Effector memory CD8-positive, alpha-beta T cell (primary cell): ENCODE results near the gene PEF1.

Source experiments
- ATAC-seq: fragments of 150-1000 bp; cut with Tn5 transposase; replicated peaks from 2 replicates; pipeline ENCODE4 v1.10.0; 2021; ENCODE audit warnings: mild to moderate bottlenecking, moderate library complexity
- DNase-seq, 3 experiments: peaks; one replicate each; pipeline ENCODE4 v3.0.0; 2021
- H3K27ac Mint-ChIP-seq, 2 donors: one replicate each; pipeline ENCODE4 v1.8.0; 2022; ENCODE audit warnings: mild to moderate bottlenecking in 2 of 2, mixed read lengths in 2 of 2, moderate library complexity in 2 of 2
- H3K27me3 Mint-ChIP-seq, 2 donors: one replicate each; pipeline ENCODE4 v1.8.0; 2022; ENCODE audit warnings: mixed read lengths in 2 of 2
- H3K36me3 Mint-ChIP-seq: one replicate; pipeline ENCODE4 v1.8.0; 2022; ENCODE audit warnings: mild to moderate bottlenecking, moderate library complexity, mixed read lengths; ENCODE audit not compliant: insufficient read depth
- H3K4me1 Mint-ChIP-seq, 2 donors: one replicate each; pipeline ENCODE4 v1.8.0; 2022; ENCODE audit warnings: low read depth in 2 of 2, mixed read lengths in 2 of 2
- H3K4me3 Mint-ChIP-seq, 2 donors: one replicate each; pipeline ENCODE4 v1.8.0; 2022; ENCODE audit warnings: mild to moderate bottlenecking in 2 of 2, mixed read lengths in 2 of 2, moderate library complexity in 2 of 2
- H3K9me3 Mint-ChIP-seq, 2 donors: one replicate each; pipeline ENCODE4 v1.8.0; 2022; ENCODE audit warnings: mixed read lengths in 2 of 2

PEF1 gene

GRCh38 chr1:31657020-31657804 is 12.5 kb upstream of the PEF1 start:
- Mint-ChIP-seq H3K36me3 (no peaks in the 10 kb centered on the region), H3K9me3 (no peaks in the 10 kb centered on the region), H3K27ac (no peak overlapping the region), H3K27me3 (peaks cover 11 to 40% of the 10 kb centered on the region in 2 donors), H3K4me1 (no peaks in the 10 kb centered on the region), H3K4me3 (no peak overlapping the region)
- no peak for DNase-seq
- ATAC-seq: no peak

DNA sequence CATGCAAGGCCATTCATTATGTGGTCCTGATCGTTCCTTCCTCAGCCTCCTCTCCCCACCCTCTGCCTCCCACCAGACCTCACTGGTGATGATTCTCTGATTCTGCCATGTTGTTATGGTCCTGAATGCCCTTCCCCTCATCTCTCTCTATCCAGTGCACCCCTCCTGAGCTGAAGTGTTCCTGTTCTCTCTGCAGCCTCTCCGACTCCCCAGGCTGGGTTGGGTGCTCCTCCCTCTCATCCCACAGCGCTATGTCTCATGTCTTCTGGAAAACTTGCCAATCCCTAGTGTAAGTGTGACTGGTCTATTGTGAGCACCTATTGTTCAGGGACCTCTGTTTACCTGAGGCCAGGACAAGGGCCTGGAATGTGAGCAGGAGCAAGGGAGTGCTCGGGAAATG is 11.1 kb upstream of the PEF1 start:
- H3K27me3 Mint-ChIP-seq: peaks cover 11 to 40% of the 10 kb centered on the region in 2 donors
- no peaks in the 10 kb centered on the region for H3K36me3 Mint-ChIP-seq
- ATAC-seq (no peak), DNase-seq (no peak)
- H3K9me3 Mint-ChIP-seq: no peaks in the 10 kb centered on the region
- no peak overlapping the region for H3K27ac Mint-ChIP-seq
- H3K4me3 Mint-ChIP-seq: no peak overlapping the region
- H3K4me1 Mint-ChIP-seq: no peaks in the 10 kb centered on the region

DNA sequence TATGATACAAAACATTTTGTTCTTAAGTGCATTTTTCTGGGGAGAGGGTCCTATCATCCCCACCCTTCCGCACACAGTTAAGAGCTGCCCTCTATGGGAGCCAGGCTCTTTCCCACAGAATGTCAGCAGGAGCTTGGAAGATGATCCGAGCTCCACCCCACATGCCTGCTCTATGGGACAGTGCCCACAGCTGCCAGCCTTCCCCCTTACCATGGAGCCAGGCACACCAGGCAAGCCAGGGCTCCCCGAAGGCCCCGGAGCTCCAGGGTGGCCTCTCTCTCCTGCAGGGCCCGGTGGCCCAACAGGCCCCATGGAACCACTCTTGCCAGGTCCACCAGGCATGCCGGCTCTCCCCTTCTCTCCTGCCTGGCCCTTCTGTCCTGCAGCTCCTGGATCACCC is 10.4 kb upstream of the PEF1 start:
- ATAC-seq (no peak), DNase-seq (no peak)
- H3K36me3 Mint-ChIP-seq: no peaks in the 10 kb centered on the region
- H3K9me3 Mint-ChIP-seq: no peaks in the 10 kb centered on the region
- no peak overlapping the region for H3K4me3 Mint-ChIP-seq
- peaks cover 11 to 40% of the 10 kb centered on the region in 2 donors for H3K27me3 Mint-ChIP-seq
- H3K4me1 Mint-ChIP-seq: no peaks in the 10 kb centered on the region
- peak overlapping the region in 1 of 2 donors; percentile 25 for H3K27ac Mint-ChIP-seq

- Mint-ChIP-seq H3K36me3 (no peaks in the 10 kb centered on the region), H3K27me3 (peaks cover 11 to 40% of the 10 kb centered on the region in 2 donors), H3K4me1 (no peaks in the 10 kb centered on the region), H3K27ac (no peak overlapping the region), H3K9me3 (no peaks in the 10 kb centered on the region), H3K4me3 (no peak overlapping the region)
- DNase-seq (no peak), ATAC-seq (no peak)
Observed at GRCh38 chr1:31654474-31654776, 9.7 kb upstream of the PEF1 start.

DNA sequence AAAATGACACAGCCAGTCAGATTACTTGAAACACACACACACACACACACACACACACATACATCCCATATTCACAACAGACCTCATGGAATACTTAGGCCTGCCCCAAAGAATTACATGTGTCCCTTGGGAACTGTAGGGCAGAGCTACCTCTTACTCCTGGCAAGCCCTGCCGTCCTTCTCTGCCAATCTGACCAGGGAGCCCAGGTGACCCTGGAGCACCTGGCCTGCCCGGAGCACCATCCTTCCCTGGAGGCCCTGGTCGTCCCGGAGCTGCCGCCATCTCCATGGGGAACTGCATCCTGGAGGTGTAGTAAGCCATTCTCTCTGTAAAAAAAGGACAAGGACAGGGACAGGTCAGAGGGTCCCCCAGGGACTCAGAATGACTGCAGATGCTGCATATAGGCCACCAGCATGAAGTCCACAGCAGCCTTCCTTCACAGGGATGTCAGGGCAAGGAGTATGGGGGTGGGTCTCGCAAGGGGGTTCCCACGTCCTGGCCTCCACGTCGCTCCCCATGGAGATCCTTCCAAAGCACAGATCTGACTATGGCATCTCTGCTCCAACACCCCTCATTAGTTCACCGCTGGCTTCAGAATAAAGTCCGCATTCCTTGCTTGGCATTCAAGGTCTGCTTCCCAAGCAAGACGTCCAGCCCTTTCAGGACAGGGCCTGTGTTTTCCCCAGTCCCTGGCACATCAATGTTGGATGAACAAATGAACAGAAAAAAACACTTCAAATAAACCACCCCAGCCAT is 9.2 kb upstream of the PEF1 start:
- peaks cover 11 to 40% of the 10 kb centered on the region in 2 donors for H3K27me3 Mint-ChIP-seq

GRCh38 chr1:31652891-31653499 is 8.3 kb upstream of the PEF1 start:
- Mint-ChIP-seq H3K27ac (no peak overlapping the region), H3K9me3 (no peaks in the 10 kb centered on the region), H3K4me1 (no peaks in the 10 kb centered on the region), H3K27me3 (peaks cover 11 to 31% of the 10 kb centered on the region in 2 donors), H3K4me3 (no peak overlapping the region), H3K36me3 (no peaks in the 10 kb centered on the region)
- ATAC-seq (no peak), DNase-seq (no peak)

More for the DNA sequence above, 9.2 kb upstream of the PEF1 start:
- no peak overlapping the region for H3K27ac Mint-ChIP-seq
- ATAC-seq (no peak), DNase-seq (no peak)
- H3K9me3 Mint-ChIP-seq: no peaks in the 10 kb centered on the region
- no peaks in the 10 kb centered on the region for H3K36me3 Mint-ChIP-seq
- H3K4me1 Mint-ChIP-seq: no peaks in the 10 kb centered on the region
- H3K4me3 Mint-ChIP-seq: no peak overlapping the region

GRCh38 chr1:31651766-31652165 is 7.1 kb upstream of the PEF1 start:
- Mint-ChIP-seq H3K4me3 (no peak overlapping the region), H3K27ac (no peak overlapping the region), H3K4me1 (peaks cover 0 to 4% of the 10 kb centered on the region in 2 donors), H3K36me3 (no peaks in the 10 kb centered on the region), H3K9me3 (no peaks in the 10 kb centered on the region), H3K27me3 (peaks cover 11 to 18% of the 10 kb centered on the region in 2 donors)
- no peak for ATAC-seq
- no peak for DNase-seq

GRCh38 chr1:31651089-31651420 is 6.4 kb upstream of the PEF1 start:
- Mint-ChIP-seq H3K4me3 (no peak overlapping the region), H3K27me3 (peaks cover 8 to 11% of the 10 kb centered on the region in 2 donors), H3K9me3 (peaks cover 0 to 2% of the 10 kb centered on the region in 2 donors), H3K36me3 (no peaks in the 10 kb centered on the region), H3K4me1 (peaks cover 3 to 9% of the 10 kb centered on the region in 2 donors), H3K27ac (no peak overlapping the region)
- DNase-seq: no peak
- ATAC-seq: no peak

- Mint-ChIP-seq H3K27ac (no peak overlapping the region), H3K4me3 (no peak overlapping the region), H3K36me3 (no peaks in the 10 kb centered on the region), H3K27me3 (peaks cover 2 to 5% of the 10 kb centered on the region in 2 donors), H3K9me3 (peaks cover 0 to 2% of the 10 kb centered on the region in 2 donors), H3K4me1 (peaks cover 9 to 15% of the 10 kb centered on the region in 2 donors)
- no peak for ATAC-seq
- DNase-seq: no peak
Observed at GRCh38 chr1:31650161-31651088, 5.7 kb upstream of the PEF1 start.

- Mint-ChIP-seq H3K36me3 (peaks cover 15% of the 10 kb centered on the region), H3K27ac (no peak overlapping the region), H3K9me3 (peaks cover 0 to 2% of the 10 kb centered on the region in 2 donors), H3K4me3 (no peak overlapping the region), H3K4me1 (peaks cover 22 to 25% of the 10 kb centered on the region in 2 donors), H3K27me3 (no peaks in the 10 kb centered on the region)
- ATAC-seq: no peak
- DNase-seq: no peak
Observed at GRCh38 chr1:31648641-31649357, 4.1 kb upstream of the PEF1 start.

DNA sequence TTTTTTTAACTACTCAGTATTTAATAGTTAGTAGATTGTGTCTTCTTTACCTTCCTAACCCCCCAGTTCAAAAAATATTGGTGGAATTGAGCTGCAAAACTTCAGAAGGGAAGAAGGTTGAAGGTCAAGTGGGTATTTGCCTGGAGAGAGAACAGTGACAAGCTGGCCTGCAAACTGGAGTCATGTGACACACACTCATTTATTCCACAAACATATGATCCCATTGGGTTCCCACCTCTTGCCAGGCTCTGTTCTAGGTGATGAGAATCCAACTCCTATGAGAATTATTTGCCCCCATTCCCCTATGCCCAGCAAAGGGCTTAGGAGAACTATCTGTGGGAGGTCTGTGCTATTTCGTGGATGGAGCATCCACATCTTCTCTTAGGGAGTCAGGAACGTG is 3.5 kb upstream of the PEF1 start:
- no peak overlapping the region for H3K27ac Mint-ChIP-seq
- ATAC-seq (no peak), DNase-seq (no peak)
- peaks cover 25 to 27% of the 10 kb centered on the region in 2 donors for H3K4me1 Mint-ChIP-seq
- no peaks in the 10 kb centered on the region for H3K27me3 Mint-ChIP-seq
- H3K36me3 Mint-ChIP-seq: peaks cover 17% of the 10 kb centered on the region
- peaks cover 0 to 2% of the 10 kb centered on the region in 2 donors for H3K9me3 Mint-ChIP-seq
- no peak overlapping the region for H3K4me3 Mint-ChIP-seq

DNA sequence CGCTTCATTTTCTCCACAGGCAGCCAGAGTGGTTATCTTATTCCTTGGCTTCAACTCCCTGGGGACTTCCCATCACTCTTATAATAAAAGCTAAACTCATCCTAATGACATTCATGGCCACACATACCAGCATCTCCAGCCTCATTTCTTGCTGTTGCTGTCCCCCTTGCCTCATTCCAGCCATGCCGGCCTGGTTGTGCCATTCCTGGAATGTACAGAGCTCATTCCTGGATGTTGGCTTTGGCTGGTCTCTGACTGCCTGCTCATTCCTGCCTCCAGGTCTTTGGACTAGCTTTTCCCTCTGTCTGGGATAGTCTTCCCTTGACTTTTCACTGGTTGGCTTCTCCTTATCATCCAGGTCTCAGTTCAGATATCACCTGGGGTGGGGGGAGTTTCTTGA is 2.4 kb upstream of the PEF1 start:
- H3K4me1 Mint-ChIP-seq: peaks cover 25 to 27% of the 10 kb centered on the region in 2 donors
- H3K27ac Mint-ChIP-seq: no peak overlapping the region
- H3K36me3 Mint-ChIP-seq: peaks cover 17% of the 10 kb centered on the region
- ATAC-seq (no peak), DNase-seq (no peak)
- peaks cover 0 to 2% of the 10 kb centered on the region in 2 donors for H3K9me3 Mint-ChIP-seq
- peak overlapping the region in 1 of 2 donors; percentile 97 for H3K4me3 Mint-ChIP-seq
- no peaks in the 10 kb centered on the region for H3K27me3 Mint-ChIP-seq
